Smooth muscle cell (in vitro differentiated cells): ENCODE measurements around the gene SAP130. TPM values are rescaled to one million over a fixed set of nuclear protein-coding genes. Genes with fewer than 3 reads are reported as not detected.
A peak's percentile ranks its signal among the peaks of the same experiment; 100 is the strongest.

ENCODE experiments used
- DNase-seq: peaks from one replicate; lab custom pipeline; 2025; ENCODE audit not compliant: unreplicated experiment; lab: John Stamatoyannopoulos, UW
- H2AFZ ChIP-seq: fragments of 200-600 bp; sonication (generic); 2 replicates; pipeline ENCODE4 v1.6.0; 2016; ENCODE audit warnings: antibody characterized with exemption, low read depth, mild to moderate bottlenecking
- H3F3A ChIP-seq: fragments of 200-600 bp; sonication (generic); 2 replicates; pipeline ENCODE4 v1.6.0; 2017; ENCODE audit warnings: antibody characterized with exemption, low read depth
- H3K27ac ChIP-seq: fragments of 200-600 bp; sonication (generic); 2 replicates; pipeline ENCODE4 v1.5.1; 2016; ENCODE audit warnings: low read depth, mild to moderate bottlenecking
- H3K27me3 ChIP-seq: fragments of 200-600 bp; sonication (generic); 2 replicates; pipeline ENCODE4 v1.6.1; 2016; ENCODE audit warnings: low read depth, mild to moderate bottlenecking
- H3K36me3 ChIP-seq: fragments of 200-600 bp; sonication (generic); 2 replicates; pipeline ENCODE4 v1.5.1; 2016; ENCODE audit warnings: low read depth
- H3K4me1 ChIP-seq: fragments of 200-600 bp; sonication (generic); 2 replicates; pipeline ENCODE4 v1.5.1; 2016; ENCODE audit warnings: low read depth
- H3K4me2 ChIP-seq: fragments of 200-600 bp; sonication (generic); 2 replicates; pipeline ENCODE4 v1.6.0; 2016; ENCODE audit warnings: mild to moderate bottlenecking
- H3K4me3 ChIP-seq: fragments of 200-600 bp; sonication (generic); 2 replicates; pipeline ENCODE4 v1.5.1; 2016; ENCODE audit warnings: mild to moderate bottlenecking
- H3K79me2 ChIP-seq: fragments of 200-600 bp; sonication (generic); 2 replicates; pipeline ENCODE4 v1.6.0; 2016; ENCODE audit warnings: low read depth, mild to moderate bottlenecking
- H3K9ac ChIP-seq: fragments of 200-600 bp; sonication (generic); 2 replicates; pipeline ENCODE4 v1.6.0; 2016; ENCODE audit warnings: low read depth
- H3K9me3 ChIP-seq: fragments of 200-600 bp; sonication (generic); replicated peaks from 2 replicates; pipeline ENCODE4 v1.5.1; 2016; ENCODE audit warnings: low read depth
- H4K20me1 ChIP-seq: fragments of 200-600 bp; sonication (generic); 2 replicates; pipeline ENCODE4 v1.6.0; 2016; ENCODE audit warnings: low read depth
- CTCF ChIP-seq: fragments of 200-600 bp; sonication (generic); IDR thresholded peaks from 2 replicates; pipeline ENCODE4 v1.5.1; 2017; ENCODE audit warnings: borderline replicate concordance, mild to moderate bottlenecking, antibody characterized with exemption; ENCODE audit not compliant: insufficient read depth, poor library complexity, severe bottlenecking
- WGBS: methylation state at CpG from one replicate; pipeline ENCODE4 v1.1.7; 2016; ENCODE audit warnings: low lambda C conversion rate; 5-methylcytosine and 5-hydroxymethylcytosine counted together
- polyA plus RNA-seq: library from polyadenylated mRNA; unstranded; fragments of >200 nt; fragmentation: Nextera tagmentation; extraction: Ambion mirVana; gene quantifications from 2 replicates; pipeline ENCODE4 v1.2.1, GENCODE V29; 2016
- total RNA-seq: library from RNA; depleted of rRNA; stranded (reverse); fragments of >200 nt; gene quantifications from 2 replicates; pipeline ENCODE4 v1.2.3, GENCODE V29; 2014

The SAP130 gene
- total and polyA plus RNA-seq, 2 experiments from 2014 or later = 15.1 to 20.5 TPM

GRCh38 chr2:128028668-128029054, 802 bp upstream of the SAP130 start:
- Histone ChIP-seq H3K4me3 (peak overlapping the region; percentile 99), H3K9me3 (no peaks in the 10 kb centered on the region), H3K4me2 (peak overlapping the region; percentile 95), H4K20me1 (peaks cover 30% of the 10 kb centered on the region), H3K27me3 (no peaks in the 10 kb centered on the region), H3K4me1 (peaks cover 8% of the 10 kb centered on the region), H3F3A (no peaks in the 10 kb centered on the region), H3K36me3 (no peaks in the 10 kb centered on the region), H3K79me2 (peaks cover 32% of the 10 kb centered on the region), H2AFZ (peak overlapping the region; percentile 98), H3K9ac (no peak overlapping the region), H3K27ac (no peak overlapping the region)
- DNase-seq = no peak
- TF ChIP-seq CTCF = no peak
- WGBS = 0% methylated on average over 1 of the region's 1 CpG

DNA sequence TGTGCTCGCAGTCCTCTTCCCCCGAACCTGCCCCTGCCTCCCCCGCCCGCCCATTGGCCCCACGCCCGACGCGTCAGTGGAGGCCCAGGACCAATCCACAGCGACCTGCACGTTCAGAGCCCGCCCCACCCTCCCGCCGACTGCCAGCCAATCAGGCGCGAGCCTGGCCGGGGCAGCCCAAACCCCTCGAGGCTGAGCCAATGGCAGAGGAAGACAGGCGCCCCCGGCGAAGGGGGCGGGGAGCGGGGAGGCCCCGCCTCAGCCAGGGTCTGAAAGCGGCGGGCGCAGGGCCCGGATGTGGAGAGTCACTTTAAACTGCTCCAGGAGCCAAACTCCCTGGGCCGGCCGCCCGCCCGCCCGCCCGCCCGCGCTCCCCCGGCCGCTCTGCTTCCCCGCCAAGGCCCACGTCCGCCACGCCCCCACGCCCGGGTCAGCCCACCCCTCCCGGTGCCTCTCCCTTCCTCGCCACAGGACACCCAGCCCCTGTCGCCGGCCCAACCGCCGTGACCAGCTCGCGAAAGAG, 520 bp downstream of the SAP130 start:
- TF ChIP-seq CTCF = no peak
- Histone ChIP-seq H3F3A (no peaks in the 10 kb centered on the region), H3K79me2 (peaks cover 34% of the 10 kb centered on the region), H3K9ac (peak overlapping the region; percentile 91), H3K4me3 (peak overlapping the region; percentile 99), H3K9me3 (no peaks in the 10 kb centered on the region), H4K20me1 (peaks cover 36% of the 10 kb centered on the region), H2AFZ (peak overlapping the region; percentile 98), H3K4me1 (peaks cover 8% of the 10 kb centered on the region), H3K4me2 (peak overlapping the region; percentile 95), H3K36me3 (no peaks in the 10 kb centered on the region), H3K27ac (peak overlapping the region; percentile 89), H3K27me3 (no peaks in the 10 kb centered on the region)
- WGBS = 4% methylated on average over 5 of the region's 51 CpGs
- peak; percentile 96 for DNase-seq

- Histone ChIP-seq H3K79me2 (peaks cover 38% of the 10 kb centered on the region), H3F3A (no peaks in the 10 kb centered on the region), H3K4me2 (peak overlapping the region; percentile 98), H3K9ac (peak overlapping the region; percentile 93), H3K9me3 (no peaks in the 10 kb centered on the region), H3K27me3 (no peaks in the 10 kb centered on the region), H4K20me1 (peaks cover 41% of the 10 kb centered on the region), H3K36me3 (no peaks in the 10 kb centered on the region), H3K4me3 (peak overlapping the region; percentile 99), H3K4me1 (peaks cover 8% of the 10 kb centered on the region), H2AFZ (peak overlapping the region; percentile 91), H3K27ac (peak overlapping the region; percentile 51)
- DNase-seq = no peak
- no peak for TF ChIP-seq CTCF
- WGBS = 7% methylated on average over 39 of the region's 57 CpGs
Measured at GRCh38 chr2:128026448-128027277, 1.2 kb downstream of the SAP130 start.
